ENCODE measurements around the gene VWF.

- TF ChIP-seq POLR2AphosphoS5 (IDR thresholded peaks at IDR 0.05) (no peak), POLR2A (IDR thresholded peaks at IDR 0.05) (no peak), EP300 (IDR thresholded peaks at IDR 0.05) (no peak)
- TF ChIP-seq, protein P1, sequence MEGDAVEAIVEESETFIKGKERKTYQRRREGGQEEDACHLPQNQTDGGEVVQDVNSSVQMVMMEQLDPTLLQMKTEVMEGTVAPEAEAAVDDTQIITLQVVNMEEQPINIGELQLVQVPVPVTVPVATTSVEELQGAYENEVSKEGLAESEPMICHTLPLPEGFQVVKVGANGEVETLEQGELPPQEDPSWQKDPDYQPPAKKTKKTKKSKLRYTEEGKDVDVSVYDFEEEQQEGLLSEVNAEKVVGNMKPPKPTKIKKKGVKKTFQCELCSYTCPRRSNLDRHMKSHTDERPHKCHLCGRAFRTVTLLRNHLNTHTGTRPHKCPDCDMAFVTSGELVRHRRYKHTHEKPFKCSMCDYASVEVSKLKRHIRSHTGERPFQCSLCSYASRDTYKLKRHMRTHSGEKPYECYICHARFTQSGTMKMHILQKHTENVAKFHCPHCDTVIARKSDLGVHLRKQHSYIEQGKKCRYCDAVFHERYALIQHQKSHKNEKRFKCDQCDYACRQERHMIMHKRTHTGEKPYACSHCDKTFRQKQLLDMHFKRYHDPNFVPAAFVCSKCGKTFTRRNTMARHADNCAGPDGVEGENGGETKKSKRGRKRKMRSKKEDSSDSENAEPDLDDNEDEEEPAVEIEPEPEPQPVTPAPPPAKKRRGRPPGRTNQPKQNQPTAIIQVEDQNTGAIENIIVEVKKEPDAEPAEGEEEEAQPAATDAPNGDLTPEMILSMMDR (IDR thresholded peaks at IDR 0.05) = no peak
These were observed 159.3 kb downstream of the VWF start for GRCh38 chr12:5964913-5965900.

Measured in gastroesophageal sphincter (tissue), 3 donors.